SKM-1 treated with dmso at 0.1 percent for 144 hours (cell line): ENCODE measurements around the gene FOXP1.
A peak's percentile ranks its signal among the peaks of the same experiment; 100 is the strongest.

Source experiments
- DNase-seq: peaks from one replicate; lab custom pipeline; 2025; ENCODE audit not compliant: unreplicated experiment; lab: John Stamatoyannopoulos, UW

The FOXP1 gene

GRCh38 chr3:71406972-71407810 lies 176.3 kb downstream of the FOXP1 start:
- DNase-seq, result no peak

GRCh38 chr3:71402911-71403310 lies 180.6 kb downstream of the FOXP1 start:
- no peak for DNase-seq

- no peak for DNase-seq
These were observed 181.2 kb downstream of the FOXP1 start for GRCh38 chr3:71402280-71402679.

- no peak for DNase-seq
These were observed 181.8 kb downstream of the FOXP1 start for GRCh38 chr3:71401695-71402231.

DNA sequence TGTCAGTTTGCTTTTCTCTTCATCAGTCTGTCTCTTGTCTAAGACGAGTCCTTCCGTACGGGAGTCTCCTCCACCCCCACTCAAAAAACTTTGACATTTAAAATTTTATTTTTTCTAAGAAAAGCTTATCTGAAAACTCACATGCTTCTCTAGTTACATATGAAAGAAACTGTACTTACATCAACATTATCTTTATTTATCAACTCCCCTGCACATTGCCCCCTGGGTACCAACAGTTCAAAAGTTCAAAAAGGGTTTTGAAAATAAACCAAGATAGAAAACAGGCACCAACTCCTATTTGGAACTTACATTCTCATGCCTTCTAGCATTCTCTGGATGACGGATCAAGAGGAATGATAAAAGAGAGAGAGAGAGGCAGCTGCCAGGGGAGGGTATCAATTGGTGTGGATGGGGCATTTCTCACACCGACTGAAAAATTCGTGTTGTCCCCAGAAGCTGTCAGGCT lies 182.5 kb downstream of the FOXP1 start:
- no peak for DNase-seq

DNA sequence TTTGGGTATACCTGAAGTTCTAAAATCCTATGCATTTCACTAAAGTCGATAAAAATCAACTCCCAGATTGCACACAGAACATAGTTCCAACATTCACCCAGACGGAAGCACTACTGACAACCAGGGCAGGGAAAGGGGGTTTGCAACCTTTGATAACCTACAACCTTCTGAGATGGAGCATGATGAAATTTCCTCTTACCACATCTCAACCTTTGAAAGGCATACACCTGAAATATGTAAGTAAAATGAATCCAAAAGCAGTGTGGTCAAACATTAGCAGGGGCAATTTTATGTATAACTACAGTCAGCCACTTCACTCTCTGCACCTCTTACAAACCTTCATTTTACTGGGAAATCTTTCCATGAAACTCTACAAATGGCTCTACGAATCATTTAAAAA lies 184.1 kb downstream of the FOXP1 start:
- DNase-seq, result no peak

- no peak for DNase-seq
These were observed 185.2 kb downstream of the FOXP1 start for GRCh38 chr3:71398157-71398836.

GRCh38 chr3:71397726-71398125 lies 185.8 kb downstream of the FOXP1 start:
- DNase-seq, result no peak

- DNase-seq, result peak; percentile 25
These were observed 186.5 kb downstream of the FOXP1 start for GRCh38 chr3:71397046-71397445.

DNA sequence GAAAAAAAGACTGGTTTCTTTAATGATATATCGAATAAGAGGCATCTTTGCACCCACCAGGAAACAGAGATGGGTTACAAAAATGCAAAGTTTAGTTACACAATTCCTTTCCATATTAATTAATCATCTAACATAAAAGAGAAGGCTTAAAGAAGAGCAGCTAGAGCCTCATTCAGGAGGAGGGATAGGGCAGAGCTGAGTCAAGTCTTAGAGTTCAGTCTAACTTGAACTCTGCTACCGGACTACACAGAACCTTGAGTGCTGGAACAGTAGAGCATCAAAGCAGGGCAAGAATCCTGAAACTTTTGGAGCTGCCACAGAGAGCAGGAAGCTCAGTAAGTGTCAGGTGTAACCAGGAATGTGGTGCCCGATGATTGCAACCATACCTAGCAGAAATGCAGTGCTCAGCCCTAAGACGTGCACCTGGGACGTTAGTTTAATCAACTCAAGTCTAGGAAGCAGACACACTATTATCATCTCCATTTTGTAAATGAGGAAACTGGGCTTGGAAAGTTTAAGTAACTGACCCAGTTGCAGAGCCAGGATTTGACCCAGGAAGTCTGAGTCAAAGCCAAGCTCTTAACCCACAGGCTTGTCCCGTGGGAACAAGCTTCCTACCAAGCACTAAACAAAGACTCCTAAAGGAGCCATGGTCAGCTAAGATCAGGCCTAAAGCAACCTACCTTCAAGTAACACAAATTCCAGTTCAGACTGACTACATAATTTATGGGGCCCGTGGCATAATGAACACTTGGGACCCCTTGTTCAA lies 187.4 kb downstream of the FOXP1 start:
- DNase-seq, result no peak

DNA sequence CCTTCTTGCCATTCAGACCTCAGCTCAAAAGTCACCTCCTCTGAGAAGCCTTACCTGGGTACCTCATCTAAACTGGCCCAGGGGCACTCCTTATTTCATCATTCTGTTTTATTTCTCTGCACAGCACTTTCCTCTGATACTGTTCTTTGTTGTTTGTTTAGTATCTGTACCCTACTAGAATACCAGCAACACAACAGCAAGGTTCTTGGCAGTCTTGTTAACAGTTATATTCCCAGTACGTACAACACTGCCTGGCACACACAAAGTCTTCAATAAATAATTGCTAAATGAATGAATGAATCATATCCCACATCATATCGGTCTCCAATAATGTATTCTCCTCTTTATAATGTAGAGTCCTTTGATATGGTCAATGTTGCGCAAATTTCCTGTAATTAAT lies 188.1 kb downstream of the FOXP1 start:
- DNase-seq, result no peak

DNA sequence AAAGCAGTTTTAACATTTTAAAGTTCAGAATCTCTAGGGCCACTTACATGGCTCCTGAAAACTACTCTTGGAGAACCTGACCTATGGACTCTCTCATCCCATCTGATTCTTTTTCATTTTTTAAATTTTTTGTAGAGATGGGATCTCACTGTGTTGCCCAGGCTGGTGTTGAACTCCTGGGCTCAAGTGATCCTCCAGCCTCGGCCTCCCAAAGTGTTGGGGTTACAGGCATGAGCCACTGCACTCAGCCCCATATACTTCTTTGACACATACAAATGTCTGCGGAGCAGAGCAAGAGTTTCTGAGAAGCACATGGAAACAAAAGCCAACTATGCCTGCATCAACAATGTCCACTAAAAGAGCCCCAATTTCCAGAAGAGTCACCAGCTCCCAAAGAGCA lies 189.8 kb downstream of the FOXP1 start:
- DNase-seq, result no peak

DNA sequence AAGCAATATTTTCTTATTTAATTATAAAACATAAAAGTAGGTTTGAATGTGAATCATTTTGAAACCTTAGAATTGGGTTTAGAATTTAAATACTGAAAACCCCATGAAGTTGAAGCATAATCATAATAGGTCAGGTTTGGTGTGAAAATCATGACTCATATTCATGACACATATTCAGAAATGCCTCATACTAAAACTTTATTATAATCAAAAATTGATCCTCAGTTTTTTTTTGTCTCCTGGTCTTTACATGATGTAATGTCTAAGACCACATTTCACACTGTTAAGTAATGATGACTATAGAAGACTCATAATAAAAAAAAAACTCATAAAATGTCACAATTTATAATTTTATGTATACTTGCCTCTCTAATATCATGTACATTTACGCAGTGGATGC lies 190.4 kb downstream of the FOXP1 start:
- DNase-seq, result no peak

- no peak for DNase-seq
These were observed 191.3 kb downstream of the FOXP1 start for GRCh38 chr3:71392251-71392650.

DNA sequence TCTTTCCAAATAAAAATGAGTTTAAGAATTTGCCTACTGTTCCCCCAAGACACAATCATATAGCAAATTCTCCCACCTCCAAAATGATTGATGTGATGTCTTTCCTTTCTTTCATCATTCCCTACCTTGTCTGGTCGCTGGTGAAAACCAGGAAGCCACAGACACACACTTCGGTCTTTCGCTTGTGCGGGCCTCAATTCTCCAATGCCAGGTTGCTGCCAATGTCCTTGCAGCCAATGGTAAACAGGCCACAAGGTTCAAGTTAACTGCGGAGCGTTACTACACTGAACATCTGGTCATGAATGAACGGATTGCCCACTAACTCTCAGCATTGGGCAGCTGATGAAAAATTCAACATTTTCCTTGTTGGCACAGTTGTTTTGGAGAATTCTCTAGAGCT lies 192.2 kb downstream of the FOXP1 start:
- no peak for DNase-seq

- no peak for DNase-seq
These were observed 193.5 kb downstream of the FOXP1 start for GRCh38 chr3:71389911-71390573.

DNA sequence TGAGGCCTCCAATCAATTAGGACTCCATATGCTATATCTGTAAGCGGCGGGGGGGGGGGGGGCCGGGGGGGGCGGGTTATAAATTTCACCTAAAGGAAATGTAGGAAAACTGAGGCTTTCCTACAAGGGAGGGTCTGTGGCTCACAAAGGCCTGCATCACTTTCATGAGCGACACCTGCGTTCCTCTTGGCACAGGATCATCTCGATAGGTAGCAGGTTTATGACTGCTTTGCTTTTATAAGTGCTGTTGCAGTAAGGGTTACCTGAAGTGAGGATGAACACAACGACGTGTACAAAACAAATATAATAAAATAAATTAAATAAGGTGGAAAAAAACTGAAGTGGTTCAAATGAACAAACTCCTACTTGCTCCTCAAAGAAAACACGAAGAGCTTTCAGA lies 194.3 kb downstream of the FOXP1 start:
- no peak for DNase-seq

GRCh38 chr3:71388535-71389120 lies 194.9 kb downstream of the FOXP1 start:
- DNase-seq, result no peak

- DNase-seq, result no peak
These were observed 195.9 kb downstream of the FOXP1 start for GRCh38 chr3:71387586-71387985.
